HG03025 (cell line): ENCODE measurements around the gene RSPO4.
A peak's percentile ranks its signal among the peaks of the same experiment; 100 is the strongest.

Source experiments
- ATAC-seq: cut with Tn5 transposase; IDR thresholded peaks from one replicate; pipeline ENCODE4 v1.9.1; 2021; ENCODE audit warnings: mild to moderate bottlenecking, moderate library complexity; ENCODE audit not compliant: unreplicated experiment, low FRiP score

RSPO4 gene

DNA sequence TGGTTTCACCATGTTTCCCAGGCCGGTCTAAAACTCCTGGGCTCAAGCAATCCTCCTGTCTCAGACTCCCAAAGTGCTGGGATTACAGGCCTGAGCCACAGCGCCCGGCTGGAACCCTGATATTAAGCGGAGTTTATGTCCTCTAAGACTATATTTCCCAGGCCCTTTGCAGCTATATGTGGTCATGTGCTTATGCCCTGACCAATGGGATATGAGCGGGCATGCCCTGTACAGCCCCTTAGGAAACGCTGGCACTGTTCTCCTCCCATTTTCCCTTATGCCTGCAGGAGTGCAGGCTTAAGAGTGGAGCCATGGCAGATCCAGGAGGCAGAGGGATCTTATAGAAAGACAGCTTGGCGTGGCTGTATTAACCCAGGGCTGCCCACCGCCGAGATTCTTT lies 29.9 kb downstream of the RSPO4 start:
- no peak for ATAC-seq

GRCh38 chr20:971346-971745 lies 30.8 kb downstream of the RSPO4 start:
- ATAC-seq: no peak

DNA sequence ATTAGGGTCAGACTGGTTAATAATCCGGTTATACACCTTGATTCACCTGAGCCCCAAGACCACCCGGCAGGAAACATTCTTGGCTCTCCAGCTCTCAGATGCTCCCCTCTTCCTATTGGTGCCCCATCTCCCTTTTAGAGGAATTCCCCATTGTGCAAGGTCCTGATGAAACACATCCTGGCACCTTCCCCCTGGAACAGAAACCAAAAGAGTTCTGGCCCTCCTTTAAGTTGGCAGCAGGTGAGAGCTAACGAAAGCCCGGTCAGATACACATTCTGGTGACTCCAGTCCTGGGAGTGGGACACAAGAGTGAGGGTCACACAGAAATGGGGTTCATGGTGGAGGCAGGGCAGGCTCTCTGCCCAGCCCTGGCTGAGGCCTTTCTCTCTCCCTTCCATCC lies 32.2 kb downstream of the RSPO4 start:
- ATAC-seq: no peak

DNA sequence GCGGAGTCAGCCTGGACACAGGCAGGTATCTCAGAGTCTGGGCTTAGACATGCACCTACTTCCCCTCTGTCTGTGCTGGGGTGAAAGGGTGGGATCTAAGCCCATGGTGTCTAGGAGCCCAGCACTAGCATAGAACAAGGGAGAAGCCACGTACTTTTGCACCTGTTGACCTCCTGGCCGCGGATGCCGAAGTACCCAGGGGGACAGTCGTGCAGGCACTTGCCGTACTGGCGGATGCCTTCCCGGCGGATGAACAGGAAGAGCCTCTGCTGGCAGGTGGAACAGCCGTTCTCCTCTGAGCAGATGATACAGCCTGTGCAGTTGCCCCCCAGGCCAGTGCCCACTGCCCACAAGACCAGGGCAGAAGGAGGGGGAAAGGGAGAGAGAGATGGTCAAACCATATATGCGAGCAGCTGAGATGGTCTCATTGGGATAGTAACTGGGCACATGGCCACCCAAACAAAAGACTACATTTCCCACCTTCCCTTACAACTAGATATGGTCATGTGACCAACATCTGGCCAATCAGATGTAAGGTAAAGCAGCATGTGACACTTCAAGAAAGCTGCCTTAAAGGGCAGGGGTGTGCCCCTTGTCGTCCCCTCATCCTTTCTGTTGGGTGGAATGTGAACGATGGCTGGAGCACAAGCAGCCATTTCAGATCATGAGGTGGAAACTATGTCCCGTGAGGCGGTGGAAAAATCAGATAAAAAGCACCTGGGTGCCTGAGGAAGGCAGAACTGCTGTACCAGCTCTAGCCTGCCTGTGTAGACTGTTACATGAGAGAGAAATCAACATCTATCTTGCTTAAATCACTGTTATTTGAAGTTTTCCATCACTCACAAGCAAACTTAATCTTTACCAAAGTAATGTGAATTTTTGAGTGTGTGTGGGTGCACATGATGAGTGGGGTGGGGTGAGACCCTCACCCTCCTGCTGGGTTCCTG lies 34.0 kb downstream of the RSPO4 start:
- no peak for ATAC-seq

- no peak for ATAC-seq
Observed at GRCh38 chr20:965956-966355, 36.2 kb downstream of the RSPO4 start.

DNA sequence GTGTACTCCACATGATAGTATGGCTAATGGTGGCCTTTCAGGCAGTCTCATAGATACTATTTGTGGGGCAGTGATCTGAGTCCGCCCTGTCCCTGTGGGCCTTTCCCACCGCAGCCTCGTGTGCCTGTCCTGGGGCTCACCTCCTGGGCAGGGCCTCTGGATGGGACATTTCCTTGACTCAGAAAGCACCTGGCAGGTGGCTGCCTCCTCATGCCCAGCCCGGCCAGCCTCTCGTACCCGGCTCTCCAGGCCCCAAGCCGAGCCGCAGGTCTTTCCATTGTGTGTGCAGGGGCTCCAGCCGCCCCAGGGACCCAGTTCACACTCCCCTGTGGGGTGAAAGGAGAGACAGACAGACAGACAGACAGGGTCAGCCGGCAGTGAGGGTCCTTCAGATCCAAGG lies 38.3 kb downstream of the RSPO4 start:
- no peak for ATAC-seq

DNA sequence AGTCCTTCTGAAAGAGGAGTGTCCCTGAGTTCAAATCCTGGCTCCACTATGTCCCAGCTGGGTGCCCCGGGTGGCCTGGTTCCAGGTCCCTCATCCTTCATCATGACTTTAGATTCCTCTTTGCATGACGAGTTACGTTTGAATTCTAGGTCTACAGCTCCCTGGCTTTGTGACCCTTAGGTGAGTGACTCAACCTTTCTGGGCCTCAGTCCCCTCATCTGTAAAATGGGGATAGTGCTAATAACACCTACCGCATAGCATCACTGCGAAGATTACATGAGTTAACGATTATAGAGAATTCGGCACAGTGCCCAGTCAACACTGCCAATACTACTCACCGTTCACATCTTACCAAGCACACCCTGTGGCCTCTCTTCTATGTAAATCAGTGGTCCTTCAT lies 39.4 kb downstream of the RSPO4 start:
- ATAC-seq: no peak

- no peak for ATAC-seq
Observed at GRCh38 chr20:962223-962622, 39.9 kb downstream of the RSPO4 start.

- ATAC-seq: no peak
Observed at GRCh38 chr20:961768-962167, 40.3 kb downstream of the RSPO4 start.

DNA sequence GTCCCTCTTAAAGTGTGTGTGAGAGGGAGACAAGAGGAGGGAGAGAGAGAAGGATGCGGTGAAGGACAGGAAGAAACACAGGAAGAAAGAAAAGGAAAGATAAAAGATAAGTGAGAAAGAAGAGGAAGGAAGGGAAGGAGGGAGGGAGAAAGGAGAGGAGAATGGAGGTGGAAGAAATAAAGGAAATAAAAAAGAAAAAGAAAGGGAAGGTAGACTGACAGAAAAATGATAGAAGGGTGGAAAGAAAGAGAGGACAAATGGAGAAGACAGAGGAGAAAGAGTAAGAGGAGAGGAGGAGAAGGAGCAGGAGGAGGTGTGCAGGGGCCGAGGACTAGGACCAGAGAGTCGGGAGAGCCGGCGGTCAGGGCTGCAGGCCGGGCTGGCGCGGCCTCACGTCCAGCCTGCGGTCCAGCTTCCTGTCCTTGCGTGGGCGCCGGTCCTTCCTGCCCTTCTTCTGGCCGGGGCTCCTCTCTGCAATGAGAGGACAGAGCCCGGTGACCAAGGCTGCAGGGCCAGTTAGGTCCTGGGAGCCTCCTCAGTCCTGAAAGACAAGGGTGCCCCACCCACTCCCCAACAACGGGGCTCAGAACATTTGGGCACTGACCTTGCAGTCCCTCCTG lies 42.0 kb downstream of the RSPO4 start:
- ATAC-seq: no peak

DNA sequence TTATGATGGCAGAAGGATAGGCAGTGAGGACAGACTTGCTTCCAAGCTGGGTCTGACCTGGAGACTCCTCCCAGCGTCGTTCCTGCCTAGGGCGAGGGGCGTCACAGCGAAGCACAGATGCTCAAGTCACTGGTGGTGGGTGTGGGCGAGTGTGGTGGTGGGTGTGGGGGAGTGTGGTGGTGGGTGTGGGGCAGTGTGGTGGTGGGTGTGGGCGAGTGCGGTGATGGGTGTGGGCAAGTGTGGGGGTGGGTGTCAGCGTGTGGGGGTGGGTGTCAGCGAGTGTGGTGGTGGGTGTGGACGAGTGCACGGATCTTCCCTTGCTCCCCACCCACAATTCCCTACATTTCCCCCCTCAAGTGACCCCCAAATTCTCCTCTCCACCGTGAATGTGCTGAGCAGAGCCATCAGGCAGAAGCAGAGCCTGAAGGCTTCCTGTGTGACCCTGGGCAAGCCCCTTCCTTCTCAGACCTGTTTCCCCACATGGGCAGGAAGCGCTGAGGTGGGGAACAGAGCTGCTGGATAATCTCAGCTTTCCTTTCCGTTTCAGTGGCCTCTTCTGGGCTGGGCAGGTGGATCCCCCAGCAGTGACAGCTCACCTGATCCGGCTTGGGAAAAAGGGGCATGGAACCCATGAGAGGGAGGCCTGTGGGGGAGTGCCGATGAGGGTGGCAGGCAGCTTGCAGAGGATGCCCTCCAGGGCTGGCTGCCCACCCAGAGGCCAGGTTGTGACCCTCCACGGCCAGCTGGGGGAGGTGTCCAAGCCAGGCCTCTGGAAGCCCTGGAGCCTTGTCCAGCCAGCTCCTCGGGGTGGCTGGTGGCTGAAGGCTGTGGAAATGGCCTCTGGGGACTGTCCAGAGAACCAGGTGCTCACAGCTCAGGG lies 42.9 kb downstream of the RSPO4 start:
- ATAC-seq: no peak

- no peak for ATAC-seq
Observed at GRCh38 chr20:957544-957943, 44.6 kb downstream of the RSPO4 start.

- ATAC-seq: peak; percentile 53
Observed at GRCh38 chr20:956330-956951, 45.7 kb downstream of the RSPO4 start.

- no peak for ATAC-seq
Observed at GRCh38 chr20:955656-956055, 46.5 kb downstream of the RSPO4 start.

DNA sequence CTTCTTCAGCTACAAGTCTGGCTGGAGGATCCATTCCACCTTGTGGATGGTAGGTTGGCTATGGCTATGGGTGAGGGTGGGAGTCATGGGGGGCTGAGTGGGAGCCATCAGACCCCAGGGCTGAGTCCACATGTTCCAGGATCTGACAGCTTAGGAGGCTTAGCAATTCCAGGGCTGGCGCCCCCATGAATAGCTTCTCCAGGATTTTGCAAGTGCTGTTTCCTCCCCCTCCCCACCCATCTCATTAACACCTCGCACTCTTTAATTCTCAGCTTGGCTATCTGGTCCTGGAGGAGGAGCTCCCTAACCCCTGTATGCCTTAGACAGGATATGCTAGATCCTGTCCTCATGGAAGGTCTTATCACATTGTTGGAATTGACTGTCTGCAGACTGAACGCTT lies 47.0 kb downstream of the RSPO4 start:
- ATAC-seq: no peak

DNA sequence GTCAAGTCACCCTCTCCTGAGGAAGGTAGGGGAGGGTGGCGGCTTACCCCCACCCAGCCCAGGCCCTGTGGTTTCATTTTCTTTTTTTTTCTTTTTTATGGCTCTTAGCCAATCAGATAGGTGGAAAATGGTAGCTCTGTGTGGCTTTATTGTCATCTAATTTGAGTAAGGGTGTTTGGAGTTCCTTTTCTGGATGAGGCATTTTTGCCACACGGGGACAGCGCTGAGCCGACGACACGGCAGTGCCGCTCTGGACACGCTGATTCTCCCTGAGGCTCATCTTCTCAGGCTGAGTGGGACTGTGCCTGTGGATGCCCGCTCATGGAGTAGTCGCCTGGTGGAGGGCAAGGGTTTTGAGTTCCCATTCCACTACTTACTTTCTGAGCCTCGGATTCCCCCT lies 48.4 kb downstream of the RSPO4 start:
- no peak for ATAC-seq

DNA sequence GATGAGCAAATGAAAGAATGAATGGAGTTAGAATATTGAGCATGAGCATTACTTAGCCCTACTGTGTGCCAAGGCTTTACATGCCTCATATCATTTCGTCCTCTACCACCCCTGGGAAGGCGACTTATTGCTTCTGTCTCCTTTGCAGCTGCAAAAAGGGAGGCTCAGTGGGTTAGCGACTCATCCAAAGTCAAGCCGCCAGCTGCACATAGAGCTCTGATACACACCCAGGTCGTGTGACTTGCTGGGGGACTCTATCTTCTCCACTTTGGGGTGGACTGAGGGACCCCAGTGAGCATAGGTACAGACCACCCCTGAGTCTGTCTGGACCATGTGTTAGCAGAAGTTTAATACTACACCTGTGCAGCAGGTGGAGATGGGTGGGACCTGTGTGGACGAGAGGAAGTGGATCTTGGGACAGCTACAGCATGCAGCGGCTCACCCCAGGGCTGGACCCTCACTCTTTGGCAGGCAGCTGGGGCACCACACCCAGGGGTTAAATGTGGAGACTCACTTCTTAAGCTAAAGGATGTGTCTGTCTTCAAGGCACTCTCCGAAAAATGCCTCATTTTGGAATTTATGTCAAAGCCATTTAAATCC lies 49.8 kb downstream of the RSPO4 start:
- no peak for ATAC-seq

DNA sequence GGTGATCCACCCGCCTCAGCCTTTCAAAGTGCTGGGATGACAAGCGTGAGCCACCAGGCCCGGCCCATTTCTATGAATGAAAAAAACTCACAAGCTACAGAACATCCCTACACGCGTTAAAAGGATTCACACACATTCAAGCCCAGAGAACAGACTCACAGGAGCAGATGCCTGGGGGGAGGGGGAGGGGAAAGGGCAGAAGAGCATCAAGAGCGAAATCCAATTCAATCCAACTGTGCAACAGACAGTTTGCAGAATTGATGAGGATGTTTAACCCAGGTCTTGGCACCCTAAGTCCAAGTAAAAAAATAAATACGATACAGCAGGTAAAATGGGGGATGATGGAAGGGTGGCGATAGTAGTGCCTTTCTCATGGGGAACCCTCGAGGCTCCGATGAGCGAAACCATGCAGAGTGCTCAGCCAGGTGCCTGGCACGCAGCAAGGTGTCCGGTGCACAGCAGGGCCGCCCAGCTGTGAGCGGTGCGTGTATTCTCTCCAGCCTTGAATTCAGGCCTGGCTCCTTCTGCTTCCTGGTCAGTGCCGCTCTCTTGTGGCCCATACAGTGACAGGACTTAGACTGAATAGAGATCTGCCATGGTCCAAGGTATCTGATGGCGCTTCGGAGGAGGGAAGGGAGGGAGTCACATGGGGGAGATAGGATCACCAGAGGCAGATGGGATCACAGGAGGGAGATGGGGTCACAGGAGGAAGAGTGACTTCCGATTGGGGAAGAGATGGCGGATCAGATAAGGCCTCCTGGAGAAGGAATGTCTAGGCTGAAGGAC lies 50.5 kb downstream of the RSPO4 start:
- ATAC-seq: no peak

DNA sequence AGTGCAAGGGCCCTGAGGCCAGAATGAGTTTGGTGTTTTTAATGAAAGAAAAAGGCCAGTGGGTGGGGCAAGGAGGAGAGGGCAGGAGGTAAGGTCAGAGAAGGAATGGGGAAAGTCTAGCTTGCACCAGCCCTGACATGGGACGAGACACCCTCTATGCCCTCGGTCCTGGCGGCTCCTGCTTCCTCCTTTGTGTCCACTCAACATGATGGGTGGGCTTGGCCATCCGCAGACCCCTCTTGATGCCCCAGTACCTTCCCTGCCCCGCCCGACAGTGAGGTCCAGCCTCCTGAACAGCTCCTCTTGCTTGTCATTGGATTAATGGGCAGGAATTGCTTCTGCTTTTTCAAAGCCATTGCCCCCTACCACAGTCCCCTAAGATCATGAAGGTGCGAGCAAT lies 52.4 kb downstream of the RSPO4 start:
- ATAC-seq: no peak
